Endothelial cell of umbilical vein (primary cell): Measurements from ENCODE around the gene NR1H3. TPM values are rescaled to one million over a fixed set of nuclear protein-coding genes. Genes with fewer than 3 reads are reported as not detected.

Experiments
- BruUV-seq: library from RNA; stranded (reverse); fragments of 400-500 nt; replicated peaks from 2 replicates; lab custom pipeline; 2021; lab: Mats Ljungman, UMichigan
- CTCF ChIA-PET: fragments of 300-600, 350-600 bp; sonication (Branson Sonifier 250); formaldehyde crosslinking; loops from one replicate; lab custom pipeline; 2021; ENCODE audit warnings: antibody characterized with exemption, inconsistent platforms; lab: Charles Lee
- POLR2A ChIA-PET: fragments of 300-600, 350-600 bp; sonication (Branson Sonifier 250); formaldehyde crosslinking; loops from one replicate; lab custom pipeline; 2021; ENCODE audit warnings: antibody characterized with exemption, inconsistent platforms; lab: Charles Lee
- DNase-seq: peaks from one replicate; pipeline ENCODE4 v3.0.0-alpha.2; 2011; ENCODE audit warnings: low read depth, low spot score
- FAIRE-seq: peaks from 2 replicates; lab custom pipeline; 2011; peaks lifted over from hg19 to GRCh38; lab: Jason Lieb, UNC
- H2AFZ ChIP-seq: 2 replicates; pipeline ENCODE4 v1.6.0; 2012; ENCODE audit warnings: low read depth, low read length, control low read depth, inconsistent platforms
- H3K27ac ChIP-seq: 2 replicates; pipeline ENCODE4 v1.5.1; 2011; ENCODE audit warnings: low read depth, mild to moderate bottlenecking, control low read depth, low read length, moderate library complexity; ENCODE audit not compliant: insufficient read depth
- H3K27me3 ChIP-seq, 2 experiments: 2 replicates each; pipeline versions ENCODE4 v1.6.0 to v1.6.1; 2011; ENCODE audit warnings: low read length in 2 of 2, mixed read lengths in 1 of 2; ENCODE audit not compliant: control insufficient read depth in 2 of 2, insufficient read depth in 2 of 2
- H3K36me3 ChIP-seq, 2 experiments: 2 replicates in 1 of 2; 3 replicates in 1 of 2; pipeline ENCODE4 v1.5.1; 2011; ENCODE audit warnings: low read length in 2 of 2, mild to moderate bottlenecking in 1 of 2, moderate library complexity in 1 of 2; ENCODE audit not compliant: control insufficient read depth in 2 of 2, insufficient read depth in 2 of 2; ENCODE audit errors: extremely low read depth in 1 of 2
- H3K4me1 ChIP-seq: 3 replicates; pipeline ENCODE4 v1.5.1; 2011; ENCODE audit warnings: mild to moderate bottlenecking, low read length; ENCODE audit not compliant: control insufficient read depth, insufficient read depth; ENCODE audit errors: extremely low read depth
- H3K4me2 ChIP-seq: 2 replicates; pipeline ENCODE4 v1.6.1; 2011; ENCODE audit warnings: low read length, control low read depth, mixed read lengths; ENCODE audit not compliant: insufficient read depth
- H3K4me3 ChIP-seq, 3 experiments: fragments of 200-600 bp in 1 of 3; sonication (generic), shearing (Covaris generic) in 1 of 3; replicated peaks in 1 of 3; 2 replicates each; pipeline ENCODE4 v1.5.1; 2011 to 2016; ENCODE audit warnings: control low read depth in 3 of 3, low read length in 3 of 3, mild to moderate bottlenecking in 2 of 3, inconsistent platforms in 1 of 3, low read depth in 1 of 3, moderate library complexity in 1 of 3; ENCODE audit not compliant: insufficient read depth in 1 of 3
- H3K79me2 ChIP-seq: 2 replicates; pipeline ENCODE4 v1.6.0; 2012; ENCODE audit warnings: low read length, inconsistent platforms; ENCODE audit not compliant: control insufficient read depth, insufficient read depth
- H3K9ac ChIP-seq: replicated peaks from 2 replicates; pipeline ENCODE3; 2011; ENCODE audit warnings: low read length, control low read depth; ENCODE audit not compliant: insufficient read depth; ENCODE audit errors: extremely low read depth
- H3K9me1 ChIP-seq: replicated peaks from 3 replicates; pipeline ENCODE4 v1.6.0; 2011; ENCODE audit warnings: mild to moderate bottlenecking, low read length; ENCODE audit not compliant: control insufficient read depth, insufficient read depth; ENCODE audit errors: extremely low read depth
- H3K9me3 ChIP-seq: replicated peaks from 2 replicates; pipeline ENCODE4 v1.5.1; 2012; ENCODE audit warnings: low read length, inconsistent platforms; ENCODE audit not compliant: control insufficient read depth, insufficient read depth
- H4K20me1 ChIP-seq: replicated peaks from 2 replicates; pipeline ENCODE3; 2011; ENCODE audit warnings: mild to moderate bottlenecking, low read length; ENCODE audit not compliant: control insufficient read depth, insufficient read depth; ENCODE audit errors: extremely low read depth
- CTCF ChIP-seq, 2 donors: IDR thresholded peaks; 1 replicate in 1 of 2; 2 replicates in 1 of 2; pipeline ENCODE4 v1.5.1; 2011; ENCODE audit warnings: low read length in 2 of 2, mild to moderate bottlenecking in 2 of 2, moderate library complexity in 2 of 2, control low read depth in 1 of 2, inconsistent platforms in 1 of 2, low read depth in 1 of 2; ENCODE audit not compliant: insufficient read depth in 1 of 2; ENCODE audit errors: extremely low read depth in 1 of 2
- EZH2 ChIP-seq: IDR thresholded peaks from 2 replicates; pipeline ENCODE4 v1.6.1; 2012; ENCODE audit warnings: borderline replicate concordance, low read depth, mild to moderate bottlenecking, moderate library complexity, low read length, inconsistent platforms; ENCODE audit not compliant: severe bottlenecking
- FOS ChIP-seq: IDR thresholded peaks from 2 replicates; pipeline ENCODE4 v1.6.1; 2011; ENCODE audit warnings: mild to moderate bottlenecking, low read length, moderate library complexity, borderline replicate concordance; ENCODE audit not compliant: insufficient read depth
- JUN ChIP-seq: IDR thresholded peaks from 2 replicates; pipeline ENCODE4 v1.6.1; 2011; ENCODE audit warnings: borderline replicate concordance, low read depth; ENCODE audit not compliant: insufficient read length, insufficient read depth
- MAX ChIP-seq: IDR thresholded peaks from 2 replicates; pipeline ENCODE4 v1.6.1; 2011; ENCODE audit not compliant: insufficient read depth, insufficient read length
- MYC ChIP-seq: IDR thresholded peaks from one replicate; pipeline ENCODE4 v1.6.1; 2011; ENCODE audit warnings: mild to moderate bottlenecking, low read depth, low read length
- POLR2A ChIP-seq: IDR thresholded peaks from 2 replicates; pipeline ENCODE4 v1.6.1; 2012; ENCODE audit warnings: low read depth, mild to moderate bottlenecking, control low read depth, low read length
- POLR2AphosphoS5 ChIP-seq: IDR thresholded peaks from 2 replicates; pipeline ENCODE4 v1.6.1; 2012; ENCODE audit warnings: low read depth, mild to moderate bottlenecking, control low read depth, low read length, moderate library complexity; ENCODE audit not compliant: insufficient read depth
- dilution Hi-C: fragments of 300-500 bp; cut with MboI; formaldehyde crosslinking; loops from one replicate; pipeline ENCODE4 v1.15.0; 2019; ENCODE audit warnings: low sequenced_read_pairs; ENCODE audit not compliant: extremely low pct_ligation_motif_present
- intact Hi-C: fragments of 100-400 bp; cut with micrococcal nuclease; formaldehyde crosslinking; loops from one replicate; pipeline ENCODE4 v1.10.0; 2022
- polyA plus RNA-seq, 4 experiments: library from polyadenylated mRNA; depleted of rRNA in 3 of 4; stranded (reverse) in 3 of 4; unstranded in 1 of 4; fragments of >200 nt; gene quantifications; 2 replicates each; pipeline versions ENCODE4 v1.2.1 to v1.2.3, GENCODE V29; 2011 to 2012; ENCODE audit warnings: missing spikeins in 1 of 4
- total RNA-seq: library from RNA; stranded (reverse); gene quantifications from 2 replicates; pipeline ENCODE4 v1.2.3, GENCODE V29; 2021

Gene NR1H3
- total and polyA plus RNA-seq, 2 donors (not counting 3 experiments of a cell fraction or from before 2014, with no cell fraction given), result 9.8 to 16.3 TPM

GRCh38 chr11:47213950-47214565 is 43.7 kb upstream of the NR1H3 start:
- peak overlapping the region in 2 of 3 experiments; percentile 18 to 58 for H3K4me3 ChIP-seq
- no peaks in the 10 kb centered on the region for H3K27me3 ChIP-seq
- dilution Hi-C loops (no loop called here), intact Hi-C loops (loop anchor here (1.0 to 5.0 kb wide), 5 partner anchors 27 to 1092 kb away; partner anchors contain the start of genes PACSIN3 and PHF21A)
- H3K9me1 ChIP-seq, result no peaks in the 10 kb centered on the region
- H3K9ac ChIP-seq, result peak overlapping the region; percentile 65
- no peaks in the 10 kb centered on the region for H3K9me3 ChIP-seq
- peaks cover 31% of the 10 kb centered on the region for H3K79me2 ChIP-seq
- H3K4me1 ChIP-seq, result peaks cover 23% of the 10 kb centered on the region
- FAIRE-seq (no peak), DNase-seq (peak; percentile 77)
- ChIA-PET POLR2A (interaction anchor here (0.6 to 2.4 kb wide), 7 partner anchors 10 to 240 kb away, joined by 3 to 15 read pairs (median 6); partner anchors contain the start of genes ACP2 and MADD), CTCF (interaction anchor here (0.7 to 3.6 kb wide), 14 partner anchors 10 to 141 kb away, joined by 3 to 19 read pairs (median 4); partner anchors contain the start of gene ACP2)
- H2AFZ ChIP-seq, result peak overlapping the region; percentile 63
- peak overlapping the region; percentile 40 for H3K27ac ChIP-seq
- BruUV-seq, result TSS peak; percentile 57
- H3K36me3 ChIP-seq, result no peaks in the 10 kb centered on the region
- peak; percentile 8 for TF ChIP-seq POLR2A
- no peak for TF ChIP-seq MAX
- no peak for TF ChIP-seq CTCF (IDR thresholded peaks at IDR 0.05; ENCODE audit: extremely low read depth in 1 of 2, insufficient read depth in 1 of 2, low read depth in 1 of 2, low read length in 2 of 2)
- no peak for TF ChIP-seq POLR2AphosphoS5
- TF ChIP-seq MYC, result no peak
- no peak for TF ChIP-seq JUN
- TF ChIP-seq EZH2, result no peak
- TF ChIP-seq FOS, result no peak
- H4K20me1 ChIP-seq, result no peaks in the 10 kb centered on the region
- H3K4me2 ChIP-seq, result peak overlapping the region; percentile 2
